Uterus (tissue), 2 donors: ENCODE results near the gene DCTN3.

Experiments
- POLR2A ChIP-seq, 2 donors: fragments of 450-650 bp; IDR thresholded peaks; one replicate each; pipeline ENCODE4 v1.6.1; 2016; ENCODE audit warnings: antibody characterized with exemption in 2 of 2, mild to moderate bottlenecking in 1 of 2, moderate library complexity in 1 of 2
- TF ChIP-seq, protein P1 (sequence below), 4 experiments: fragments of 200-600 bp in 2 of 4; fragments of 450-650 bp in 2 of 4; sonication (generic) in 2 of 4; IDR thresholded peaks; one replicate each; pipeline ENCODE4 v1.5.1; 2016 to 2019; ENCODE audit warnings: antibody characterized with exemption in 4 of 4, mild to moderate bottlenecking in 2 of 4, moderate library complexity in 1 of 4

DNA sequence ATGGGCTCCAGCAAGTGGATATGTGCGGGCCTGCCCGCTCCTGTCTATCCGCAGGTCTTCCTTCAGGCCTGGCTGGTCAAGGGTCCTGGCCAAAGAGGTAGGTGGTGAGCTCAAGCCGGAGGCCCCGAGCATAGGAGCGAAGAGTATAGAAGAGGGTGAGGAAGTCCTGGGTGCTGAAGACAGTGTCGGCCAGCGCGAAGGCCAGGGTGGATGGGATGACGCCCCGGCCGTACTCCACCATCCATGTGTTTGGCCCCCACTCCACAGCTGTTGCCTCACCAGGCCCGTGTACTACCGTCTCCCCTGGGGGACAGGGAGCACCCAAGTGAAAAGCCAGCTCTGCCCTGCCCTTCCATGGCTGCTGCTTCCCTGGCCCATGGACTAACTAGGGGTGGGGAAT lies 15.3 kb upstream of the DCTN3 start:
- TF ChIP-seq, protein P1, sequence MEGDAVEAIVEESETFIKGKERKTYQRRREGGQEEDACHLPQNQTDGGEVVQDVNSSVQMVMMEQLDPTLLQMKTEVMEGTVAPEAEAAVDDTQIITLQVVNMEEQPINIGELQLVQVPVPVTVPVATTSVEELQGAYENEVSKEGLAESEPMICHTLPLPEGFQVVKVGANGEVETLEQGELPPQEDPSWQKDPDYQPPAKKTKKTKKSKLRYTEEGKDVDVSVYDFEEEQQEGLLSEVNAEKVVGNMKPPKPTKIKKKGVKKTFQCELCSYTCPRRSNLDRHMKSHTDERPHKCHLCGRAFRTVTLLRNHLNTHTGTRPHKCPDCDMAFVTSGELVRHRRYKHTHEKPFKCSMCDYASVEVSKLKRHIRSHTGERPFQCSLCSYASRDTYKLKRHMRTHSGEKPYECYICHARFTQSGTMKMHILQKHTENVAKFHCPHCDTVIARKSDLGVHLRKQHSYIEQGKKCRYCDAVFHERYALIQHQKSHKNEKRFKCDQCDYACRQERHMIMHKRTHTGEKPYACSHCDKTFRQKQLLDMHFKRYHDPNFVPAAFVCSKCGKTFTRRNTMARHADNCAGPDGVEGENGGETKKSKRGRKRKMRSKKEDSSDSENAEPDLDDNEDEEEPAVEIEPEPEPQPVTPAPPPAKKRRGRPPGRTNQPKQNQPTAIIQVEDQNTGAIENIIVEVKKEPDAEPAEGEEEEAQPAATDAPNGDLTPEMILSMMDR (IDR thresholded peaks at IDR 0.05), result no peak
- no peak for TF ChIP-seq POLR2A (IDR thresholded peaks at IDR 0.05)
